Cardiac muscle cell (in vitro differentiated cells and primary cell): Measurements from ENCODE around the gene STK10. TPM values are rescaled to one million over a fixed set of nuclear protein-coding genes. Genes with fewer than 3 reads are reported as not detected.
"Not testable (repeated sequence)": the region's sequence is repeated elsewhere in the genome, so short reads cannot be mapped to it uniquely, and the experiment has no call there.

ENCODE experiments used
- DNase-seq, 2 donors: peaks; one replicate each; pipeline versions ENCODE4 v3.0.0 to v3.0.0-alpha.2; 2010 to 2017; ENCODE audit warnings: low read depth in 1 of 2, low spot score in 1 of 2
- H3K27ac ChIP-seq: fragments of 200-600 bp; sonication (generic); 2 replicates; pipeline ENCODE4 v1.5.1; 2016
- H3K27me3 ChIP-seq: fragments of 200-600 bp; sonication (generic); 2 replicates; pipeline ENCODE4 v1.6.0; 2016; ENCODE audit warnings: control low read depth
- H3K36me3 ChIP-seq: fragments of 200-600 bp; sonication (generic); 2 replicates; pipeline ENCODE4 v1.5.1; 2016; ENCODE audit warnings: control low read depth
- H3K4me1 ChIP-seq: fragments of 200-600 bp; sonication (generic); 2 replicates; pipeline ENCODE4 v1.8.1; 2017; ENCODE audit warnings: low read depth, mild to moderate bottlenecking, mixed run types
- H3K4me3 ChIP-seq: fragments of 200-600 bp; sonication (generic); 2 replicates; pipeline ENCODE4 v1.5.1; 2016; ENCODE audit warnings: mild to moderate bottlenecking
- H3K9me3 ChIP-seq: fragments of 200-600 bp; sonication (generic); 2 replicates; pipeline ENCODE4 v1.5.1; 2017; ENCODE audit warnings: low read depth, mild to moderate bottlenecking, control low read depth
- polyA plus RNA-seq: library from polyadenylated mRNA; unstranded; fragments of >200 nt; fragmentation: Nextera tagmentation; extraction: Ambion mirVana; gene quantifications from 2 replicates; pipeline ENCODE4 v1.2.1, GENCODE V29; 2016
- total RNA-seq: library from RNA; depleted of rRNA; stranded (reverse); fragments of >200 nt; gene quantifications from 2 replicates; pipeline ENCODE4 v1.2.3, GENCODE V29; 2016
- TF ChIP-seq, protein P1 (sequence below): IDR thresholded peaks from 2 replicates; pipeline ENCODE4 v1.5.1; 2012; ENCODE audit warnings: low read depth, mild to moderate bottlenecking, low read length

The STK10 gene
- total and polyA plus RNA-seq, 2 experiments from 2014 or later = 10.8 to 16.4 TPM

DNA sequence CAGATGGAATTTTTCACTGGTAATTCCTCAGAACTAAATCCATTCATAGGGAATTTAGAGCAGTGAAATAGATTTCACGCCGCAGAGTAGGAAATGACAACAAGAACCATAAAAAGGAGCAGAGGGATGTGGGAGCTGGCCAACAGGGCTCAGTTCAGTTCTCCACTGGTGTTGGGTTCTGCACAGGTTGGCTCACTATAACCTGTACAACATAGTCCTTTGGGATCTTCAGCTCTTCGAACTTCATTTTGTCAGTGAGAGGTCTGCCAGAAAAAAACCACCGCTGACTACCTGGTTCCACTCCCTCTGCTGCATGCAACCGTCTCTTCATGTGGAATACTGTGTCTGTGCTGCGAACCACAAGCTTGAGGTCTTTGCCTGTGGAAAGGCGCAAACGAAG is 23.7 kb upstream of the STK10 start:
- Histone ChIP-seq H3K27ac (no peak overlapping the region), H3K36me3 (peaks cover 15% of the 10 kb centered on the region)

DNA sequence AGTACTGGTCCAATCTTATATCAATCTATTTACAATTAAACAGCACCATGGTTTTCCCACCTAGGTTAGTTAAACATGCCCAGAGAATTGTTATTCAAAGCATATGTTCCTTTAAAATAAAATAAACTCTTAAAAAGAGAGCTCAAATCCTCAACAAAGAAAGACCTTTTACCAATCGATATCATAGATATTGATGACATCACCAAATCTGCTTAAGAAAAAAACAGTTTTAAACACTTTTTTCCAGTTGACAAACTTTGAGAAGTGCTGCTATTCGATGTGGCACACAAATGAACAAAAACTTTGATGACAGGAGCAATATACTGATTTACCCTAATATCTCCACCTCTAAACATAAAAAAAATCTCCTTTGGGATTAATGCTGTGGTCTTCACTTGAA is 21.7 kb upstream of the STK10 start:
- TF ChIP-seq, protein P1, sequence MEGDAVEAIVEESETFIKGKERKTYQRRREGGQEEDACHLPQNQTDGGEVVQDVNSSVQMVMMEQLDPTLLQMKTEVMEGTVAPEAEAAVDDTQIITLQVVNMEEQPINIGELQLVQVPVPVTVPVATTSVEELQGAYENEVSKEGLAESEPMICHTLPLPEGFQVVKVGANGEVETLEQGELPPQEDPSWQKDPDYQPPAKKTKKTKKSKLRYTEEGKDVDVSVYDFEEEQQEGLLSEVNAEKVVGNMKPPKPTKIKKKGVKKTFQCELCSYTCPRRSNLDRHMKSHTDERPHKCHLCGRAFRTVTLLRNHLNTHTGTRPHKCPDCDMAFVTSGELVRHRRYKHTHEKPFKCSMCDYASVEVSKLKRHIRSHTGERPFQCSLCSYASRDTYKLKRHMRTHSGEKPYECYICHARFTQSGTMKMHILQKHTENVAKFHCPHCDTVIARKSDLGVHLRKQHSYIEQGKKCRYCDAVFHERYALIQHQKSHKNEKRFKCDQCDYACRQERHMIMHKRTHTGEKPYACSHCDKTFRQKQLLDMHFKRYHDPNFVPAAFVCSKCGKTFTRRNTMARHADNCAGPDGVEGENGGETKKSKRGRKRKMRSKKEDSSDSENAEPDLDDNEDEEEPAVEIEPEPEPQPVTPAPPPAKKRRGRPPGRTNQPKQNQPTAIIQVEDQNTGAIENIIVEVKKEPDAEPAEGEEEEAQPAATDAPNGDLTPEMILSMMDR = no peak
- Histone ChIP-seq H3K4me1 (no peaks in the 10 kb centered on the region), H3K27me3 (no peaks in the 10 kb centered on the region), H3K4me3 (no peak overlapping the region), H3K9me3 (no peaks in the 10 kb centered on the region), H3K27ac (no peak overlapping the region), H3K36me3 (peaks cover 15% of the 10 kb centered on the region)
- no peak for DNase-seq

More for the DNA sequence above, 23.7 kb upstream of the STK10 start:
- DNase-seq = no peak
- Histone ChIP-seq H3K27me3 (no peaks in the 10 kb centered on the region), H3K4me1 (no peaks in the 10 kb centered on the region), H3K9me3 (no peaks in the 10 kb centered on the region), H3K4me3 (no peak overlapping the region)
- TF ChIP-seq, protein P1 = no peak

DNA sequence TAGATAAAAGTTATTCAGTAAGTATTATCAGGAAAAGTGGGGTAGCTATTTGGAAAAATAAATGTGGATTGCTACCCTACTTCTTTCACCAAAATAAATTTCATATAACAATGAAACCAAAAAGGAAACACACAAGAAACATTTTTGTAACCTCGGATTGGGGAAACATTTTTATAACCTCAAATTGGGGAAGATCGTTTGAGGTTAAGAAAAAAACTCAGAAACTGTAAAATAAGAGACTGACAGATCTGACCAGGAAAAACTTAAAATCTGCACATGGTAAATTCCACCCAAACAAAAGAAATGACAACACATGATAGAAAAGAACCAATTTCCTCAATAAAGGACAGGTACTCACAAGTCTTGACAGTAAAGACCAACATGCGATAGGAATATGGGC is 19.5 kb upstream of the STK10 start:
- Histone ChIP-seq H3K27ac (no peak overlapping the region), H3K27me3 (no peaks in the 10 kb centered on the region), H3K4me1 (no peaks in the 10 kb centered on the region), H3K36me3 (peaks cover 15% of the 10 kb centered on the region), H3K9me3 (no peaks in the 10 kb centered on the region), H3K4me3 (no peak overlapping the region)
- DNase-seq = no peak
- TF ChIP-seq, protein P1 = no peak

DNA sequence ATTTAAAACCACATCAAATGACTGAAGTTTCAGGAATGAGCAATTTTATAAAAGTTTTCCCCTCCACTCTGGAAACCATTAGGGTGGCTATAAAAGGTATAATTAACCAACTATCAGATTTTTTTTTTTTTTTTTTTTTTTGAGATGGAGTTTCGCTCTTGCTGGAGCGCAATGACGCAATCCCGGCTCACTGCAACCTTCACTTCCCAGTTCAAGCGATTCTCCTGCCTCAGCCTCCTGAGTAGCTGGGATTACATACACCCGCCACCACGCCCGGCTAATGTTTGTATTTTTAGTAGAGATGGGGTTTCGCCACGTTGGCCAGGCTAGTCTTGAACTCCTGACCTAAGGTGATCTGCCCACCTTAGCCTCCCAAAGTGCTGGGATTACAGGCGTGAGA is 18.0 kb upstream of the STK10 start:
- H3K36me3 ChIP-seq, DNase-seq, H3K4me3 ChIP-seq, H3K9me3 ChIP-seq, H3K27me3 ChIP-seq, H3K4me1 ChIP-seq, H3K27ac ChIP-seq: not testable (repeated sequence)

DNA sequence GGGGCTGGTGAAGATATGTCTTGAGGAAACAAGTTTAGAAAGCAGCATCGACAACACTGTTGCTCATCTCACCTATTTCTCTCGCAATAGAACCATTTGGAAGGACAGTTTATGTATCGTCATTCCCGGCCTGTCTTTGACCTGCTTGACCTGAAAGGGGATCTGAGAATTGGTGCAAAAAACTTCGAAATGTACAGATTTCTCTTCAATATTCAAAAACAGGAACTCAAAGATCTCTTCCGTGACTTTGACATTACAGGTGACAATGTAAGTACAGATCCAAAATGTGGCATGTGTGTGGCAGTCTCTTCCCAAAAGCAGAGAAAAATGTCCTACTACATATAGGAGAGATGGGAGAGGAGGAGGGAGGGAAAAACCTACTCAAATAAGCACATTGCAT is 12.5 kb upstream of the STK10 start:
- no peaks in the 10 kb centered on the region for H3K27me3 ChIP-seq
- DNase-seq = no peak
- no peaks in the 10 kb centered on the region for H3K36me3 ChIP-seq
- H3K9me3 ChIP-seq = no peaks in the 10 kb centered on the region
- H3K4me3 ChIP-seq = no peak overlapping the region
- H3K27ac ChIP-seq = no peak overlapping the region
- no peaks in the 10 kb centered on the region for H3K4me1 ChIP-seq
- TF ChIP-seq, protein P1 = no peak

DNA sequence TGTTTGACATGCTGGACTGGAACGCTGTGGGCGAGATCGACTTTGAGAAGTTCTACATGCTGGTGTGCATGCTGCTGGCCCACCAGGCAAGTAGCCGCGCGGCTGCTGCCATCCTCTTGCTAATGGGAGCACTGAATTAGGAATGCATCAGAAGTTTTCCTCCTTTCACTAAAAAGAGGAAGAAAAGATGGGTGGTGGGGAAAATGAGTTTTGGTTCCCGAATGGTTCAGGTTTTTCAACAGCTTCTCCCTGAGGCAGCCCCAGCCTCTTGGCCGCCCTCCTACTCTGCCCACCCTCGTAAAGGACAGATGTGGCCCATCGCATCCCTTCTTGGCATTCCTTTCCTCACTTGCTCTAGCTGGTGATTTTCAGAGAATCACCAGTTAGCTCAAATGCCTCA is 11.4 kb upstream of the STK10 start:
- no peak overlapping the region for H3K27ac ChIP-seq
- H3K27me3 ChIP-seq = no peaks in the 10 kb centered on the region
- no peak for DNase-seq
- H3K9me3 ChIP-seq = no peaks in the 10 kb centered on the region
- H3K4me3 ChIP-seq = no peak overlapping the region
- peaks cover 7% of the 10 kb centered on the region for H3K4me1 ChIP-seq
- H3K36me3 ChIP-seq = no peaks in the 10 kb centered on the region
- TF ChIP-seq, protein P1 = no peak

DNA sequence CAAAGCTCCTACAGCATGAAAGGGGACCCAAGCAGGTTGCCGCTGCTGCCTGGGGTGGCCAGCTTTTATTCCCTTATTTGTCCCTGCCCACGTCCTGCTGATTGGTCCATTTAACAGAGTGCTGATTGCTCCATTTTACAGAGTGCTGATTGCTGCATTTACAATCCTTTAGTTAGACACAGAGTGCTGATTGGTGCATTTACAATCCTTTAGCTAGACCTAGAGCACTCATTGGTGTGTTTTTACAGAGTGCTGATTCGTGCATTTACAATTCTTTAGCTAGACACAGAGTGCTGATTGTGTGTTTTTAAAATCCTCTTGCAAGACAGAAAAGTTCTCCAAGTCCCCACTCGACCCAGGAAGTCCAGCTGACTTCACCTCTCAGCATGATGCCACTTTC is 9.8 kb upstream of the STK10 start:
- H3K4me3 ChIP-seq, H3K36me3 ChIP-seq, H3K9me3 ChIP-seq, H3K27me3 ChIP-seq, H3K4me1 ChIP-seq, H3K27ac ChIP-seq, DNase-seq: not testable (repeated sequence)
